SU-DHL-6 (cell line): ENCODE measurements around the gene LDLRAD3.

Experiments used
- H2AFZ ChIP-seq: fragments of 200-600 bp; sonication (generic); 2 replicates; pipeline ENCODE4 v1.6.1; 2014; ENCODE audit warnings: low read depth, mild to moderate bottlenecking, moderate library complexity, mixed read lengths, antibody characterized with exemption, low read length; ENCODE audit not compliant: severe bottlenecking
- H3F3A ChIP-seq: fragments of 200-600 bp; shearing (Covaris generic); 2 replicates; pipeline ENCODE4 v1.6.0; 2016; ENCODE audit warnings: antibody characterized with exemption, mild to moderate bottlenecking; ENCODE audit not compliant: insufficient read depth
- H3K27ac ChIP-seq: fragments of 200-600 bp; sonication (generic); 2 replicates; pipeline ENCODE4 v1.5.1; 2016; ENCODE audit warnings: low read depth, mild to moderate bottlenecking, low read length, moderate library complexity, mixed read lengths
- H3K27me3 ChIP-seq: fragments of 200-600 bp; sonication (generic), shearing (Covaris generic); 2 replicates; pipeline ENCODE4 v1.6.0; 2014; ENCODE audit warnings: mild to moderate bottlenecking, low read length
- H3K36me3 ChIP-seq: fragments of 200-600 bp; sonication (generic); 2 replicates; pipeline ENCODE4 v1.6.1; 2014; ENCODE audit warnings: mild to moderate bottlenecking, low read length, mixed read lengths
- H3K4me2 ChIP-seq: fragments of 300-600, 200-600 bp; shearing (Covaris generic), sonication (generic); 2 replicates; pipeline ENCODE4 v1.6.0; 2014; ENCODE audit warnings: low read length, low read depth, mild to moderate bottlenecking; ENCODE audit not compliant: poor library complexity, severe bottlenecking
- H3K4me3 ChIP-seq: fragments of 200-600 bp; sonication (generic); 2 replicates; pipeline ENCODE4 v1.5.1; 2014; ENCODE audit warnings: antibody characterized with exemption, low read length, mild to moderate bottlenecking, mixed read lengths; ENCODE audit not compliant: insufficient read depth, poor library complexity, severe bottlenecking
- H3K79me2 ChIP-seq: fragments of 200-600 bp; sonication (generic); 2 replicates; pipeline ENCODE4 v1.6.1; 2014; ENCODE audit warnings: mild to moderate bottlenecking, low read length, moderate library complexity; ENCODE audit not compliant: insufficient read depth
- H3K9ac ChIP-seq: fragments of 200-600 bp; sonication (generic); 2 replicates; pipeline ENCODE4 v1.7.0; 2014; ENCODE audit warnings: mild to moderate bottlenecking, low read length
- H3K9me2 ChIP-seq: fragments of 200-600 bp; sonication (generic); replicated peaks from 2 replicates; pipeline ENCODE4 v1.6.1; 2014; ENCODE audit warnings: low read length; ENCODE audit not compliant: insufficient read depth
- H3K9me3 ChIP-seq: fragments of 200-600 bp; sonication (generic); 2 replicates; pipeline ENCODE4 v1.6.1; 2014; ENCODE audit warnings: low read length, mixed read lengths; ENCODE audit not compliant: insufficient read depth
- H4K20me1 ChIP-seq: fragments of 200-600 bp; sonication (generic); 2 replicates; pipeline ENCODE4 v1.6.1; 2014; ENCODE audit warnings: low read depth, mild to moderate bottlenecking, antibody characterized with exemption, low read length, moderate library complexity, mixed read lengths
- EZH2phosphoT487 ChIP-seq: fragments of 200-600 bp; sonication (generic), shearing (Covaris generic); conservative IDR thresholded peaks from 2 replicates; pipeline ENCODE4 v1.6.1; 2018; ENCODE audit warnings: mild to moderate bottlenecking, antibody characterized with exemption, low read length, moderate library complexity, mixed read lengths
- TF ChIP-seq, protein P1 (sequence below): fragments of 200-600 bp; sonication (generic); IDR thresholded peaks from one replicate; pipeline ENCODE4 v1.5.1; 2017; ENCODE audit warnings: antibody characterized with exemption, mild to moderate bottlenecking, low read length, moderate library complexity; ENCODE audit not compliant: insufficient read depth, poor library complexity, severe bottlenecking

Gene LDLRAD3

DNA sequence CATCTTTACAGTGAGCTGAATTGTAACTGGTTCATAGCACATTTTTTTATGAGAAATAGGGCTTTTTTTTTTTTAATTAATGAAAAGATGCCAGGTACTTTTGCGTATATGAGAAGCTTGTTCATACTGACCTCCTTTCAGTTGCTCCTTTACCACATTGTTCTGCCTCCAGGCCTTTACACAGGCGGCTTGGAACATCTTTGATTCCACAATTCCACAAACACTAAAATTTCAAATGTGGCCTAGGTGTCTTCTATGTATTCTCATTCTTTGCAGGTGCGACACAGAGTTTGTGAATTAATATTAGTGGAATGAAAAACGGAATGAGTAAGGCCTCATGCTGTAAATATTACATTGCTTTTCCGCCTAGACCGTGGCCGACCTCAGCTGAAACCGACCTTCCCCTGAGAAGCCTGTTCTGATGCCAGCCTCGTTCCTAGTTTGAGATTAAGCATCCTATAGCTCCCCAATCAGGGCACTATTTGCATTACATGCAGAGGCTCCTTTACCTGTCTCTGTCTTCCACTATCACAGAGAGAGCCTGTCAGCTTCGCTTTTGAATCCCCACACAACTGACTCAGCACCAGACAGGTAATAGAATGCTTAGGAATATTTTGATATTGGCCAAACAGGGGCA is 125.8 kb downstream of the LDLRAD3 start:
- no peak overlapping the region for H3K27ac ChIP-seq
- no peak for TF ChIP-seq EZH2phosphoT487
- TF ChIP-seq, protein P1, sequence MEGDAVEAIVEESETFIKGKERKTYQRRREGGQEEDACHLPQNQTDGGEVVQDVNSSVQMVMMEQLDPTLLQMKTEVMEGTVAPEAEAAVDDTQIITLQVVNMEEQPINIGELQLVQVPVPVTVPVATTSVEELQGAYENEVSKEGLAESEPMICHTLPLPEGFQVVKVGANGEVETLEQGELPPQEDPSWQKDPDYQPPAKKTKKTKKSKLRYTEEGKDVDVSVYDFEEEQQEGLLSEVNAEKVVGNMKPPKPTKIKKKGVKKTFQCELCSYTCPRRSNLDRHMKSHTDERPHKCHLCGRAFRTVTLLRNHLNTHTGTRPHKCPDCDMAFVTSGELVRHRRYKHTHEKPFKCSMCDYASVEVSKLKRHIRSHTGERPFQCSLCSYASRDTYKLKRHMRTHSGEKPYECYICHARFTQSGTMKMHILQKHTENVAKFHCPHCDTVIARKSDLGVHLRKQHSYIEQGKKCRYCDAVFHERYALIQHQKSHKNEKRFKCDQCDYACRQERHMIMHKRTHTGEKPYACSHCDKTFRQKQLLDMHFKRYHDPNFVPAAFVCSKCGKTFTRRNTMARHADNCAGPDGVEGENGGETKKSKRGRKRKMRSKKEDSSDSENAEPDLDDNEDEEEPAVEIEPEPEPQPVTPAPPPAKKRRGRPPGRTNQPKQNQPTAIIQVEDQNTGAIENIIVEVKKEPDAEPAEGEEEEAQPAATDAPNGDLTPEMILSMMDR = no peak
- H3K9me2 ChIP-seq = no peaks in the 10 kb centered on the region
- peaks cover 12% of the 10 kb centered on the region for H3K9me3 ChIP-seq
- no peaks in the 10 kb centered on the region for H3F3A ChIP-seq
- no peak overlapping the region for H3K4me2 ChIP-seq
- no peaks in the 10 kb centered on the region for H3K36me3 ChIP-seq
- no peaks in the 10 kb centered on the region for H4K20me1 ChIP-seq
- H3K79me2 ChIP-seq = no peaks in the 10 kb centered on the region
- H3K27me3 ChIP-seq = no peaks in the 10 kb centered on the region
- H3K4me3 ChIP-seq = no peak overlapping the region
- no peak overlapping the region for H3K9ac ChIP-seq
- no peak overlapping the region for H2AFZ ChIP-seq

DNA sequence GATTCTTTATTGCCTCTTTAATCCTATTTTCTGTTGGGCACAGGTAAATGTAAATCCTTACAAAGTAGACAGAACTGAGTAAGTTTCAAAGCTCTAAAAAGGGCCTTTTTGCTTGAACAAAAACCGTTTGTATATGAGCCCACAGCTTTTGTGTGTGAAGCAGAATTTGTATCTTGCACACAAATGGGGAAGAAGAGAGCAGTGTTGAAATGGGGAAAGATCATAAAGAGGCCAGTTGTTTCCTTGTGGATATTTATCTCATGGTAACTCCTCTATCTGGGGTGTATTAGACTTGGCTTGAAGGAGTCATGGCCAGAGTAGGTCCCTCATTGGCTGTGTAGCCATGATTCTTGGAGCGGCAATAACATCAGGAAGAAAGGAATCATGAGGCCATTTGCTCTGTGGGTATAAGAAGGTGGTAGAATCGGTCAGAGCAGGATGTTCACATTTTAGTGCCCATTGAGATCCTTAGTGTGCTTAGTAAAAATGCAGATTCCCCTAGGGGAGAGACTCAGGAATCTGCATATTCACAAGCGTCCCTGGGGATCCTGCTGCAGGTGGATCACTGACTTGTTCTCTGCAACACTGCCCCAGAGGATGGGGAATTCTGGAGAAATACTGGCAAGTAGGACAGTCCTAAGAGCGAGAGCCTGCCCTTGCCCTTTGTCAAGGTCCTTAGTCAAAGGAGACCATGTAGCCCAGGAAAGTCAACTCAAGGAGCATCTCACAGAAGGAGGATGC is 126.5 kb downstream of the LDLRAD3 start:
- TF ChIP-seq, protein P1 = no peak
- TF ChIP-seq EZH2phosphoT487 = no peak
- no peak overlapping the region for H3K4me3 ChIP-seq
- H3K27ac ChIP-seq = no peak overlapping the region
- no peaks in the 10 kb centered on the region for H4K20me1 ChIP-seq
- no peaks in the 10 kb centered on the region for H3K27me3 ChIP-seq
- no peaks in the 10 kb centered on the region for H3K36me3 ChIP-seq
- no peaks in the 10 kb centered on the region for H3F3A ChIP-seq
- peaks cover 12% of the 10 kb centered on the region for H3K9me3 ChIP-seq
- H3K4me2 ChIP-seq = no peak overlapping the region
- no peak overlapping the region for H2AFZ ChIP-seq
- no peak overlapping the region for H3K9ac ChIP-seq
- no peaks in the 10 kb centered on the region for H3K79me2 ChIP-seq
- H3K9me2 ChIP-seq = no peaks in the 10 kb centered on the region

DNA sequence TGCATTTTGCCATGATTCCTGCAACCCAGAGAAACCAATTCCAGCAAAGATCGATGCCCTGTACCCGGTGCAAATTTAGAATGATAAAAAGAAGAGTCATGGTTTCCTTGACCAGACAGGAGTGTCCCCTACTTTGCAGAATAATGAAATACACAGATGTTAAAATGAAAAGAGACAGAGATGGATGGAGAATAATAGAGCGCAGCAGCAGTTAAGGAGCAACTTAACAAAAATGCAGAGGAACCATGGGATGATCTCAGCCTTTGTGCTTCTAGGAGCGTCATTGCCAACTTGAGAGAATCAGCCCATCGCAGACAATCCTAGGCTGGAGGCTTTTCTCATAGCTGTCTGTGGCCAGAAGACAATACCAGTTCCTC is 127.1 kb downstream of the LDLRAD3 start:
- no peaks in the 10 kb centered on the region for H3K9me2 ChIP-seq
- no peak overlapping the region for H3K9ac ChIP-seq
- H2AFZ ChIP-seq = no peak overlapping the region
- H4K20me1 ChIP-seq = no peaks in the 10 kb centered on the region
- no peak overlapping the region for H3K4me3 ChIP-seq
- TF ChIP-seq, protein P1 = no peak
- TF ChIP-seq EZH2phosphoT487 = no peak
- H3F3A ChIP-seq = no peaks in the 10 kb centered on the region
- H3K4me2 ChIP-seq = no peak overlapping the region
- H3K27me3 ChIP-seq = no peaks in the 10 kb centered on the region
- peaks cover 12% of the 10 kb centered on the region for H3K9me3 ChIP-seq
- no peaks in the 10 kb centered on the region for H3K79me2 ChIP-seq
- no peak overlapping the region for H3K27ac ChIP-seq
- no peaks in the 10 kb centered on the region for H3K36me3 ChIP-seq
